ENCODE measurements around the gene PAPPA. TPM values are rescaled to one million over a fixed set of nuclear protein-coding genes. Genes with fewer than 3 reads are reported as not detected.

Gene PAPPA
- polyA plus RNA-seq, 1 donor from 2014 or later = 0.41 TPM

DNA sequence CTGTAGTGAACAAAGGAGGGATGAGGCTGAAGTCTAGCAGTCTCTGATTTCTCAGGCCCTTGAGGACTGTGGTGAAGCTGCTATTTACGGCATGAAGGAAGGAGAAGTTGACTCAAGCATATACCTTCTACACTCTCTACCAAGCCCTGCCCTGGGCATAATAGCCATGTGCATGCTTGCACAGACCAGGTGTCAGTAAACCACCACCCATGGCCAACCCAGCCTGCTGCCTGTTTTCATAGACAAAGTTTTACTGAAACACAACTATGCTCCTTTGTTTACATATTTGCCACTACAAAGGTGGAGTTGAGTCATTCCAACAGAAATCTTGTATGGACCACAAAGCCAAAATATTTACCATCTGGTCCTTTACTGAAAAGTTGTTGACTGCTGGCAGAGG is 126.9 kb downstream of the PAPPA start:
- Histone ChIP-seq H2AFZ (ENCODE audit: low read depth, low read length) (no peak overlapping the region), H3K9ac (ENCODE audit: low read length) (no peak overlapping the region), H4K20me1 (ENCODE audit: insufficient read depth) (no peaks in the 10 kb centered on the region), H3K36me3 (ENCODE audit: insufficient read depth, low read length) (no peaks in the 10 kb centered on the region), H3K9me3 (ENCODE audit: low read length) (no peaks in the 10 kb centered on the region), H3F3A (ENCODE audit: insufficient read depth, low read length, poor library complexity, severe bottlenecking) (no peaks in the 10 kb centered on the region), H3K4me3 (ENCODE audit: low read length) (no peak overlapping the region), H3K9me2 (ENCODE audit: insufficient read depth, low read length) (no peaks in the 10 kb centered on the region), H3K4me2 (ENCODE audit: low read length) (no peak overlapping the region), H3K79me2 (replicated peaks; ENCODE audit: insufficient read depth, low read length) (no peaks in the 10 kb centered on the region), H3K27me3 (ENCODE audit: insufficient read depth, low read depth, low read length) (peaks cover 22% of the 10 kb centered on the region), H3K27ac (ENCODE audit: low read length) (no peak overlapping the region)
- no peak for TF ChIP-seq MXI1 (conservative IDR thresholded peaks at IDR 0.05; ENCODE audit: poor library complexity, severe bottlenecking)
- TF ChIP-seq EZH2 (IDR thresholded peaks at IDR 0.05; ENCODE audit: borderline replicate concordance, insufficient read depth, low read length, poor library complexity, severe bottlenecking) = no peak
- no peak for TF ChIP-seq TAF1 (IDR thresholded peaks at IDR 0.05; ENCODE audit: low read depth)
- TF ChIP-seq POLR2AphosphoS5 (IDR thresholded peaks at IDR 0.05) = no peak
- no peak for TF ChIP-seq EP300 (conservative IDR thresholded peaks at IDR 0.05; ENCODE audit: poor library complexity, severe bottlenecking)
- TF ChIP-seq RAD21 (conservative IDR thresholded peaks at IDR 0.05) = no peak
- TF ChIP-seq, protein P1, sequence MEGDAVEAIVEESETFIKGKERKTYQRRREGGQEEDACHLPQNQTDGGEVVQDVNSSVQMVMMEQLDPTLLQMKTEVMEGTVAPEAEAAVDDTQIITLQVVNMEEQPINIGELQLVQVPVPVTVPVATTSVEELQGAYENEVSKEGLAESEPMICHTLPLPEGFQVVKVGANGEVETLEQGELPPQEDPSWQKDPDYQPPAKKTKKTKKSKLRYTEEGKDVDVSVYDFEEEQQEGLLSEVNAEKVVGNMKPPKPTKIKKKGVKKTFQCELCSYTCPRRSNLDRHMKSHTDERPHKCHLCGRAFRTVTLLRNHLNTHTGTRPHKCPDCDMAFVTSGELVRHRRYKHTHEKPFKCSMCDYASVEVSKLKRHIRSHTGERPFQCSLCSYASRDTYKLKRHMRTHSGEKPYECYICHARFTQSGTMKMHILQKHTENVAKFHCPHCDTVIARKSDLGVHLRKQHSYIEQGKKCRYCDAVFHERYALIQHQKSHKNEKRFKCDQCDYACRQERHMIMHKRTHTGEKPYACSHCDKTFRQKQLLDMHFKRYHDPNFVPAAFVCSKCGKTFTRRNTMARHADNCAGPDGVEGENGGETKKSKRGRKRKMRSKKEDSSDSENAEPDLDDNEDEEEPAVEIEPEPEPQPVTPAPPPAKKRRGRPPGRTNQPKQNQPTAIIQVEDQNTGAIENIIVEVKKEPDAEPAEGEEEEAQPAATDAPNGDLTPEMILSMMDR (IDR thresholded peaks at IDR 0.05; ENCODE audit: poor library complexity, severe bottlenecking) = no peak

DNA sequence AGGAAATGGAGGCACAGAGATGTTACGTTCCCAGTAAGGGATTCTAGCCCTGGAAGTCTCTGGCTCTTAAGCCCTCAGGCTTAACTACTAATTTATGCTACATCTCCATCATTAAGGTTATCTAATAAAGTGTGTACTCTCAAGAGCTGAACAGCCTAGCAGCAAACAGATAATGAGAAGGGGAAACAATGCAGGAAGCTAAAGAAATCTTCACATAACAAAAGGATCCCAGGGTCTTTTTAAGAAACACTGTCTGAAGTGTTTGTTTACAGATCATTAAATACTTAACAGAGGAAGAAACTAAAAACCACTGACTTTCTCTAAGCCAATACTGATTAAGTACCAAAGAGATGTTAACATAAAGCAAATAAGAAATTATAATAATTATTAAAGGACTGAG is 129.0 kb downstream of the PAPPA start:
- Histone ChIP-seq H3K9me2 (ENCODE audit: insufficient read depth, low read length) (no peaks in the 10 kb centered on the region), H3K27ac (ENCODE audit: low read length) (no peak overlapping the region), H3F3A (ENCODE audit: insufficient read depth, low read length, poor library complexity, severe bottlenecking) (no peaks in the 10 kb centered on the region), H3K27me3 (ENCODE audit: insufficient read depth, low read depth, low read length) (peaks cover 22% of the 10 kb centered on the region), H3K9ac (ENCODE audit: low read length) (no peak overlapping the region), H3K9me3 (ENCODE audit: low read length) (no peaks in the 10 kb centered on the region), H3K79me2 (replicated peaks; ENCODE audit: insufficient read depth, low read length) (no peaks in the 10 kb centered on the region), H3K4me3 (ENCODE audit: low read length) (no peak overlapping the region), H3K4me2 (ENCODE audit: low read length) (no peak overlapping the region), H3K36me3 (ENCODE audit: insufficient read depth, low read length) (no peaks in the 10 kb centered on the region), H2AFZ (ENCODE audit: low read depth, low read length) (no peak overlapping the region), H4K20me1 (ENCODE audit: insufficient read depth) (no peaks in the 10 kb centered on the region)
- TF ChIP-seq, protein P1 (IDR thresholded peaks at IDR 0.05; ENCODE audit: poor library complexity, severe bottlenecking) = no peak
- TF ChIP-seq POLR2AphosphoS5 (IDR thresholded peaks at IDR 0.05) (no peak), RAD21 (conservative IDR thresholded peaks at IDR 0.05) (no peak), EP300 (conservative IDR thresholded peaks at IDR 0.05; ENCODE audit: poor library complexity, severe bottlenecking) (no peak), MXI1 (conservative IDR thresholded peaks at IDR 0.05; ENCODE audit: poor library complexity, severe bottlenecking) (no peak), EZH2 (IDR thresholded peaks at IDR 0.05; ENCODE audit: borderline replicate concordance, insufficient read depth, low read length, poor library complexity, severe bottlenecking) (no peak), SMC3 (conservative IDR thresholded peaks at IDR 0.05; ENCODE audit: poor library complexity) (no peak), TAF1 (IDR thresholded peaks at IDR 0.05; ENCODE audit: low read depth) (no peak)
- TF ChIP-seq, protein P2, sequence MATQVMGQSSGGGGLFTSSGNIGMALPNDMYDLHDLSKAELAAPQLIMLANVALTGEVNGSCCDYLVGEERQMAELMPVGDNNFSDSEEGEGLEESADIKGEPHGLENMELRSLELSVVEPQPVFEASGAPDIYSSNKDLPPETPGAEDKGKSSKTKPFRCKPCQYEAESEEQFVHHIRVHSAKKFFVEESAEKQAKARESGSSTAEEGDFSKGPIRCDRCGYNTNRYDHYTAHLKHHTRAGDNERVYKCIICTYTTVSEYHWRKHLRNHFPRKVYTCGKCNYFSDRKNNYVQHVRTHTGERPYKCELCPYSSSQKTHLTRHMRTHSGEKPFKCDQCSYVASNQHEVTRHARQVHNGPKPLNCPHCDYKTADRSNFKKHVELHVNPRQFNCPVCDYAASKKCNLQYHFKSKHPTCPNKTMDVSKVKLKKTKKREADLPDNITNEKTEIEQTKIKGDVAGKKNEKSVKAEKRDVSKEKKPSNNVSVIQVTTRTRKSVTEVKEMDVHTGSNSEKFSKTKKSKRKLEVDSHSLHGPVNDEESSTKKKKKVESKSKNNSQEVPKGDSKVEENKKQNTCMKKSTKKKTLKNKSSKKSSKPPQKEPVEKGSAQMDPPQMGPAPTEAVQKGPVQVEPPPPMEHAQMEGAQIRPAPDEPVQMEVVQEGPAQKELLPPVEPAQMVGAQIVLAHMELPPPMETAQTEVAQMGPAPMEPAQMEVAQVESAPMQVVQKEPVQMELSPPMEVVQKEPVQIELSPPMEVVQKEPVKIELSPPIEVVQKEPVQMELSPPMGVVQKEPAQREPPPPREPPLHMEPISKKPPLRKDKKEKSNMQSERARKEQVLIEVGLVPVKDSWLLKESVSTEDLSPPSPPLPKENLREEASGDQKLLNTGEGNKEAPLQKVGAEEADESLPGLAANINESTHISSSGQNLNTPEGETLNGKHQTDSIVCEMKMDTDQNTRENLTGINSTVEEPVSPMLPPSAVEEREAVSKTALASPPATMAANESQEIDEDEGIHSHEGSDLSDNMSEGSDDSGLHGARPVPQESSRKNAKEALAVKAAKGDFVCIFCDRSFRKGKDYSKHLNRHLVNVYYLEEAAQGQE (IDR thresholded peaks at IDR 0.05; ENCODE audit: borderline replicate concordance) = no peak
